Measurements from ENCODE around the gene CORIN. TPM values are rescaled to one million over a fixed set of nuclear protein-coding genes. Genes with fewer than 3 reads are reported as not detected.

CORIN gene
- total RNA-seq, 1 experiment from 2014 or later, result 0.07 TPM

- no peak overlapping the region for H3K27ac Mint-ChIP-seq (ENCODE audit: unreplicated experiment)
Measured at GRCh38 chr4:47876310-47876709, 38.4 kb upstream of the CORIN start.

GRCh38 chr4:47873877-47874541 is 36.1 kb upstream of the CORIN start:
- BruUV-seq (replicated peaks), result no TSS peak
- Mint-ChIP-seq H3K27ac (ENCODE audit: unreplicated experiment) (no peak overlapping the region), H3K27me3 (ENCODE audit: unreplicated experiment) (no peaks in the 10 kb centered on the region), H3K4me1 (ENCODE audit: low read depth, unreplicated experiment) (no peaks in the 10 kb centered on the region), H3K4me3 (ENCODE audit: low read depth, unreplicated experiment) (no peak overlapping the region), H3K36me3 (ENCODE audit: insufficient read depth, unreplicated experiment) (peaks cover 30% of the 10 kb centered on the region), H3K9me3 (ENCODE audit: low read depth, unreplicated experiment) (no peaks in the 10 kb centered on the region)
- intact Hi-C loops (cut with micrococcal nuclease; ENCODE audit: unreplicated experiment), result no loop called here
- no peak for TF ChIP-seq CTCF (IDR thresholded peaks at IDR 0.05; ENCODE audit: unreplicated experiment)
- no peak for DNase-seq
- CTCF ChIA-PET, result no interaction called here

More at GRCh38 chr4:47876310-47876709, 38.4 kb upstream of the CORIN start:
- DNase-seq, result no peak
- no peaks in the 10 kb centered on the region for H3K9me3 Mint-ChIP-seq (ENCODE audit: low read depth, unreplicated experiment)
- CTCF ChIA-PET, result no interaction called here
- no peaks in the 10 kb centered on the region for H3K4me1 Mint-ChIP-seq (ENCODE audit: low read depth, unreplicated experiment)
- no peak overlapping the region for H3K4me3 Mint-ChIP-seq (ENCODE audit: low read depth, unreplicated experiment)
- H3K27me3 Mint-ChIP-seq (ENCODE audit: unreplicated experiment), result no peaks in the 10 kb centered on the region
- no peak for TF ChIP-seq CTCF (IDR thresholded peaks at IDR 0.05; ENCODE audit: unreplicated experiment)
- intact Hi-C loops (cut with micrococcal nuclease; ENCODE audit: unreplicated experiment), result no loop called here
- no TSS peak for BruUV-seq (replicated peaks)
- H3K36me3 Mint-ChIP-seq (ENCODE audit: insufficient read depth, unreplicated experiment), result peaks cover 18% of the 10 kb centered on the region

DNA sequence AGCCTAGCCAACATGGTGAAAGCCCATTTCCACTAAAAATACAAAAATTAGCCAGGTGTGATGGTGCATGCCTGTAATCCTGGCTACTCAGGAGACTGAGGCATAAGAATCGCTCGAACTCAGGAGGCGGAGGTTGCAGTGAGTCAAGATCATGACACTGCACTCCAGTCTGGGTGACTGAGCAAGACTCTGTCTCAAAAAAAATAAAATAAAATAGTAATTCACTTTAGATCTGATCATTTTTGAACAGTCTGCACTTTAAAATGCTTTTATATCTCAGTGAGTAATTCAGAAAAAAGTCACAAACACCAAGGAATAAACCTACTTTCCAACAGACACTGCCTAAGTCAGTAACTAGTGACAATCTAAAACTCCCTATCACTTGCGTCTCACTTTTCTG is 25.6 kb upstream of the CORIN start:
- no peak for DNase-seq
- no TSS peak for BruUV-seq (replicated peaks)
- no peak for TF ChIP-seq CTCF (IDR thresholded peaks at IDR 0.05; ENCODE audit: unreplicated experiment)
- intact Hi-C loops (cut with micrococcal nuclease; ENCODE audit: unreplicated experiment), result no loop called here
- H3K27me3 Mint-ChIP-seq (ENCODE audit: unreplicated experiment), result no peaks in the 10 kb centered on the region
- H3K27ac Mint-ChIP-seq (ENCODE audit: unreplicated experiment), result no peak overlapping the region
- no peak overlapping the region for H3K4me3 Mint-ChIP-seq (ENCODE audit: low read depth, unreplicated experiment)
- no peaks in the 10 kb centered on the region for H3K4me1 Mint-ChIP-seq (ENCODE audit: low read depth, unreplicated experiment)
- CTCF ChIA-PET, result no interaction called here
- no peaks in the 10 kb centered on the region for H3K9me3 Mint-ChIP-seq (ENCODE audit: low read depth, unreplicated experiment)
- H3K36me3 Mint-ChIP-seq (ENCODE audit: insufficient read depth, unreplicated experiment), result no peaks in the 10 kb centered on the region

DNA sequence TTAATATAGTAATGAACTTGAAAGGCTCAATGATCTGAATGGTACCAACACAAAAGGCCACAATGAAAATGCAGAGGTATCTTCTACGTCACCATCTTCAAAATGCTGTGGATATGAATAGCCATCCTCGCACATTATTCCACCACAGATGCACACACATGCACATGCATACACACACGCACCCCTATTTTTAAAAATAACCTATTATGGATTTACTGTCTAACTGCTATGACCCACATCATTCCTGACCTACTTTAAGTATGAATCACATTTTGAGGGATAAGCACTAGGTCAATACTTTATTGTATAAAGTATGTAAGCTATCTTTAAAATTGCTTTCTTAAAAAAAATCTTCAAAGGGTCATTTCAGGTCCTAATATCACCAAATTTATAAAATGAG is 24.4 kb upstream of the CORIN start:
- TF ChIP-seq CTCF (IDR thresholded peaks at IDR 0.05; ENCODE audit: unreplicated experiment), result no peak
- CTCF ChIA-PET, result interaction anchor here (0.5 kb wide), 1 partner anchor 247 kb away, joined by 3 read pairs; no protein-coding TSS in a partner anchor
- H3K27ac Mint-ChIP-seq (ENCODE audit: unreplicated experiment), result no peak overlapping the region
- H3K27me3 Mint-ChIP-seq (ENCODE audit: unreplicated experiment), result no peaks in the 10 kb centered on the region
- no peak for DNase-seq
- no peaks in the 10 kb centered on the region for H3K36me3 Mint-ChIP-seq (ENCODE audit: insufficient read depth, unreplicated experiment)
- BruUV-seq (replicated peaks), result no TSS peak
- no peaks in the 10 kb centered on the region for H3K9me3 Mint-ChIP-seq (ENCODE audit: low read depth, unreplicated experiment)
- intact Hi-C loops (cut with micrococcal nuclease; ENCODE audit: unreplicated experiment), result no loop called here
- H3K4me1 Mint-ChIP-seq (ENCODE audit: low read depth, unreplicated experiment), result no peaks in the 10 kb centered on the region
- H3K4me3 Mint-ChIP-seq (ENCODE audit: low read depth, unreplicated experiment), result no peak overlapping the region
